ENCODE data around the gene WARS2. TPM values are rescaled to one million over a fixed set of nuclear protein-coding genes. Genes with fewer than 3 reads are reported as not detected.
A peak's percentile ranks its signal among the peaks of the same experiment; 100 is the strongest.

Gene WARS2
- total and polyA plus RNA-seq, 3 experiments from 2014 or later = 15.5 to 19.4 (median 18.1) TPM

DNA sequence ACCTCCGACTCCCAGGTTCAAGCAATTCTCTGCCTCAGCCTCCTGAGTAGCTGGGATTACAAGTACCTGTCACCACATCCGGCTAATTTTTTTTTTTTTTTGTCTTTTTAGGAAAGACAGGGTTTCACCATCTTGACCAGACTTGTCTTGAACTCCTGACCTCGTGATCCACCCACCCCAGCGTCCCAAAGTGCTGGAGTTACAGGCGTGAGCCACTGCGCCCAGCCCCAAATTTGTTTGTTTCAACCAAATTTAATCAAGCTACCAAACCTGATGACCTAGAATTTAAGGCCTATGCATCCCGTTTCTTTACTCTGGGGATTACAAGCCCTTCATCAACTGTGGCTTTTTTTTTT is 94.0 kb downstream of the WARS2 start:
- POLR2A ChIA-PET = no interaction called here
- no peak for DNase-seq
- Mint-ChIP-seq H3K36me3 (peaks cover 33 to 66% (median 44%) of the 10 kb centered on the region in 3 donors), H3K4me3 (no peak overlapping the region), H3K9me3 (peaks cover 0 to 7% (median 0%) of the 10 kb centered on the region in 5 donors), H3K27ac (no peak overlapping the region), H3K27me3 (no peaks in the 10 kb centered on the region), H3K4me1 (no peaks in the 10 kb centered on the region)
- Histone ChIP-seq H3K9me3 (ENCODE audit: low read length) (no peaks in the 10 kb centered on the region), H3K27me3 (ENCODE audit: insufficient read depth, low read length, poor library complexity, severe bottlenecking) (no peaks in the 10 kb centered on the region), H3K36me3 (ENCODE audit: insufficient read depth, low read length) (no peaks in the 10 kb centered on the region), H3K27ac (ENCODE audit: low read depth, low read length) (no peak overlapping the region), H3K4me3 (ENCODE audit: low read length) (no peak overlapping the region), H3K4me1 (ENCODE audit: insufficient read depth, low read length) (no peaks in the 10 kb centered on the region)
- CTCF ChIA-PET = no interaction called here

GRCh38 chr1:119045096-119045746 is 95.2 kb downstream of the WARS2 start:
- H3K36me3 ChIP-seq (ENCODE audit: insufficient read depth, low read length) = no peaks in the 10 kb centered on the region
- no peak for DNase-seq
- no peaks in the 10 kb centered on the region for H3K4me1 Mint-ChIP-seq
- no peaks in the 10 kb centered on the region for H3K4me1 ChIP-seq (ENCODE audit: insufficient read depth, low read length)
- no peak overlapping the region for H3K4me3 Mint-ChIP-seq
- H3K27ac Mint-ChIP-seq = no peak overlapping the region
- POLR2A ChIA-PET = no interaction called here
- CTCF ChIA-PET = no interaction called here
- no peak overlapping the region for H3K4me3 ChIP-seq (ENCODE audit: low read length)
- no peaks in the 10 kb centered on the region for H3K9me3 ChIP-seq (ENCODE audit: low read length)
- peaks cover 36 to 65% (median 49%) of the 10 kb centered on the region in 3 donors for H3K36me3 Mint-ChIP-seq
- no peaks in the 10 kb centered on the region for H3K27me3 Mint-ChIP-seq
- no peak overlapping the region for H3K27ac ChIP-seq (ENCODE audit: low read depth, low read length)
- peaks cover 0 to 5% (median 0%) of the 10 kb centered on the region in 5 donors for H3K9me3 Mint-ChIP-seq
- no peaks in the 10 kb centered on the region for H3K27me3 ChIP-seq (ENCODE audit: insufficient read depth, low read length, poor library complexity, severe bottlenecking)

DNA sequence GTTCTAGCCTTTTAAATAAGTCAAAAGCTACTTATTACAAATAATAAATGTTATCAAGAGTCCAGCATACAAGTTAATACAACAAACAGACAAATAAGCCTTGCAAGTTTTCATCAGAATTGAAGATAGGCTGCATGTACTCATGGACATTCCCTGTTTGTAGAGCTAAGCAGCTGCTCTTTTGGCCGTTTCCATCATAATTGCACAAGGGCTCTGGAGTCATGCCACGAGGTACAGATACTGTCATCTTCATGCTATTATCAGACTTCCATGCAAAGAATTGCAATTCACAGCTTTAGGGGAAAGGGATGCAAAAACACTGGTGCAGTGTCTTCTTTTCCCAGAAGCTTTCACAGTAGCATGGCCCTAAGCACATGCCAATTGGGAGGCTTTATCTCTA is 99.5 kb downstream of the WARS2 start:
- Histone ChIP-seq H3K4me3 (ENCODE audit: low read length) (no peak overlapping the region), H3K36me3 (ENCODE audit: insufficient read depth, low read length) (no peaks in the 10 kb centered on the region), H3K27me3 (ENCODE audit: insufficient read depth, low read length, poor library complexity, severe bottlenecking) (no peaks in the 10 kb centered on the region), H3K27ac (ENCODE audit: low read depth, low read length) (no peak overlapping the region), H3K4me1 (ENCODE audit: insufficient read depth, low read length) (no peaks in the 10 kb centered on the region), H3K9me3 (ENCODE audit: low read length) (no peaks in the 10 kb centered on the region)
- Mint-ChIP-seq H3K9me3 (peaks cover 0 to 3% (median 0%) of the 10 kb centered on the region in 5 donors), H3K27me3 (no peaks in the 10 kb centered on the region), H3K27ac (no peak overlapping the region), H3K4me3 (no peak overlapping the region), H3K4me1 (no peaks in the 10 kb centered on the region), H3K36me3 (peaks cover 43 to 67% (median 57%) of the 10 kb centered on the region in 3 donors)
- POLR2A ChIA-PET = no interaction called here
- CTCF ChIA-PET = no interaction called here
- DNase-seq = no peak

GRCh38 chr1:119040489-119040888 is 100.0 kb downstream of the WARS2 start:
- H3K27ac Mint-ChIP-seq = peak overlapping the region in 1 of 8 donors; percentile 67
- H3K36me3 Mint-ChIP-seq = peaks cover 42 to 67% (median 55%) of the 10 kb centered on the region in 3 donors
- H3K4me1 ChIP-seq (ENCODE audit: insufficient read depth, low read length) = no peaks in the 10 kb centered on the region
- DNase-seq = no peak
- H3K4me1 Mint-ChIP-seq = no peaks in the 10 kb centered on the region
- no peaks in the 10 kb centered on the region for H3K27me3 ChIP-seq (ENCODE audit: insufficient read depth, low read length, poor library complexity, severe bottlenecking)
- no peak overlapping the region for H3K4me3 Mint-ChIP-seq
- H3K27me3 Mint-ChIP-seq = no peaks in the 10 kb centered on the region
- no peaks in the 10 kb centered on the region for H3K36me3 ChIP-seq (ENCODE audit: insufficient read depth, low read length)
- H3K9me3 Mint-ChIP-seq = peaks cover 0 to 3% (median 0%) of the 10 kb centered on the region in 5 donors
- CTCF ChIA-PET = no interaction called here
- POLR2A ChIA-PET = no interaction called here
- no peaks in the 10 kb centered on the region for H3K9me3 ChIP-seq (ENCODE audit: low read length)
- no peak overlapping the region for H3K27ac ChIP-seq (ENCODE audit: low read depth, low read length)
- H3K4me3 ChIP-seq (ENCODE audit: low read length) = no peak overlapping the region

- DNase-seq = no peak
- Histone ChIP-seq H3K27me3 (ENCODE audit: insufficient read depth, low read length, poor library complexity, severe bottlenecking) (no peaks in the 10 kb centered on the region), H3K4me3 (ENCODE audit: low read length) (no peak overlapping the region), H3K27ac (ENCODE audit: low read depth, low read length) (no peak overlapping the region), H3K4me1 (ENCODE audit: insufficient read depth, low read length) (no peaks in the 10 kb centered on the region), H3K36me3 (ENCODE audit: insufficient read depth, low read length) (no peaks in the 10 kb centered on the region), H3K9me3 (ENCODE audit: low read length) (no peaks in the 10 kb centered on the region)
- Mint-ChIP-seq H3K9me3 (peaks cover 0 to 3% (median 0%) of the 10 kb centered on the region in 5 donors), H3K4me3 (no peak overlapping the region), H3K4me1 (no peaks in the 10 kb centered on the region), H3K27ac (peak overlapping the region in 1 of 8 donors; percentile 82), H3K36me3 (peaks cover 33 to 68% (median 52%) of the 10 kb centered on the region in 3 donors), H3K27me3 (no peaks in the 10 kb centered on the region)
- POLR2A ChIA-PET = no interaction called here
- CTCF ChIA-PET = no interaction called here
Measured at GRCh38 chr1:119038363-119038762, 102.1 kb downstream of the WARS2 start.

- no peak overlapping the region for H3K27ac Mint-ChIP-seq
Measured at GRCh38 chr1:119034359-119034758, 106.1 kb downstream of the WARS2 start.

DNA sequence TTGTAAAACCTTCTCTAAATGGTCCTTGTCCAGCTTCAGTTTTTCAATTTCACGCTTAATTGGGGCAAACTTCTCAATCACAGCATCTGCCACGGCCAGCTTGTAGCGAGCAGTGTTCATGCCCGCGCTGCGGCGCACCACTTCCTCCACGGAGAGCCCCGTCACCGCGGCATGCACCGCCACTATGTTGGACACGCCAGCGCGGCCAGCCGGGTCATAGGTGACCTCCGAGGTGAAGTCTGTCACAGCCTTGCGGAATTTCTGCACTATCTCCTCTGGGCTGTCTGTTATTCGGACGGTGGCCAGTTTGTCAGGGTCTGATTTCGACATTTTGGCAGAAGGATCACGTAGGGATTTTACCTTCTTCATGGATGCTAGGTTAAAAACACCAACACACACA is 107.5 kb downstream of the WARS2 start:
- H3K4me1 ChIP-seq (ENCODE audit: insufficient read depth, low read length) = no peaks in the 10 kb centered on the region
- no peak overlapping the region for H3K27ac Mint-ChIP-seq
- H3K4me3 Mint-ChIP-seq = no peak overlapping the region
- no peaks in the 10 kb centered on the region for H3K4me1 Mint-ChIP-seq
- ChIA-PET CTCF (no interaction called here), POLR2A (no interaction called here)
- H3K9me3 ChIP-seq (ENCODE audit: low read length) = no peaks in the 10 kb centered on the region
- peaks cover 45 to 79% (median 61%) of the 10 kb centered on the region in 3 donors for H3K36me3 Mint-ChIP-seq
- H3K27me3 Mint-ChIP-seq = no peaks in the 10 kb centered on the region
- H3K27ac ChIP-seq (ENCODE audit: low read depth, low read length) = no peak overlapping the region
- H3K9me3 Mint-ChIP-seq = peaks cover 0 to 4% (median 0%) of the 10 kb centered on the region in 5 donors
- no peaks in the 10 kb centered on the region for H3K27me3 ChIP-seq (ENCODE audit: insufficient read depth, low read length, poor library complexity, severe bottlenecking)
- no peak overlapping the region for H3K4me3 ChIP-seq (ENCODE audit: low read length)
- DNase-seq = no peak
- H3K36me3 ChIP-seq (ENCODE audit: insufficient read depth, low read length) = no peaks in the 10 kb centered on the region

More at GRCh38 chr1:119034359-119034758, 106.1 kb downstream of the WARS2 start:
- DNase-seq = no peak
- Histone ChIP-seq H3K27ac (ENCODE audit: low read depth, low read length) (no peak overlapping the region), H3K27me3 (ENCODE audit: insufficient read depth, low read length, poor library complexity, severe bottlenecking) (no peaks in the 10 kb centered on the region), H3K4me1 (ENCODE audit: insufficient read depth, low read length) (no peaks in the 10 kb centered on the region), H3K36me3 (ENCODE audit: insufficient read depth, low read length) (no peaks in the 10 kb centered on the region), H3K9me3 (ENCODE audit: low read length) (no peaks in the 10 kb centered on the region), H3K4me3 (ENCODE audit: low read length) (no peak overlapping the region)
- ChIA-PET CTCF (no interaction called here), POLR2A (no interaction called here)
- Mint-ChIP-seq H3K27me3 (no peaks in the 10 kb centered on the region), H3K36me3 (peaks cover 49 to 83% (median 65%) of the 10 kb centered on the region in 3 donors), H3K4me3 (no peak overlapping the region), H3K9me3 (peaks cover 0 to 4% (median 0%) of the 10 kb centered on the region in 5 donors), H3K4me1 (no peaks in the 10 kb centered on the region)

DNA sequence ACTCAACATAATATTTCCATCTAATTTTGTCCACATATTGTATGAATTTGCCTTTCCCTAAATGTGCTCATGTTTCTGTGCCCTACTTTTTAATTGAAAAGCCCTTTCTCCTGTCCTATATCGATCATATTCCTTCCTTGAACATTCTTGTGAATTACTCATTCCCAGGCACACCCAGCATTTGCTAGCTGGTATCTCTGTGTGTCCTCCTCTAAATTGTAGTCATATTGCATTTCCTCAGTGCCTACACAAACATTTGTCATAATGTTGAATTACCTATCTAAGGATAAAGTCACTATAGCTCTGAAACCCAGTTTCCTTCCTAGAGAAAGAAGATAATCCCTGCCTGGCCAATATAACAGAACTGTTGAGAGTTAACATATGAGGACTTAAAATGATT is 112.7 kb downstream of the WARS2 start:
- H3K9me3 Mint-ChIP-seq = peaks cover 5 to 18% (median 8%) of the 10 kb centered on the region in 5 donors
- no peak overlapping the region for H3K27ac Mint-ChIP-seq
- Histone ChIP-seq H3K27me3 (ENCODE audit: insufficient read depth, low read length, poor library complexity, severe bottlenecking) (no peaks in the 10 kb centered on the region), H3K4me3 (ENCODE audit: low read length) (no peak overlapping the region), H3K4me1 (ENCODE audit: insufficient read depth, low read length) (no peaks in the 10 kb centered on the region), H3K9me3 (ENCODE audit: low read length) (no peaks in the 10 kb centered on the region), H3K36me3 (ENCODE audit: insufficient read depth, low read length) (no peaks in the 10 kb centered on the region), H3K27ac (ENCODE audit: low read depth, low read length) (no peak overlapping the region)
- peaks cover 29 to 45% (median 37%) of the 10 kb centered on the region in 3 donors for H3K36me3 Mint-ChIP-seq
- no peak overlapping the region for H3K4me3 Mint-ChIP-seq
- DNase-seq = no peak
- ChIA-PET POLR2A (no interaction called here), CTCF (no interaction called here)
- no peaks in the 10 kb centered on the region for H3K27me3 Mint-ChIP-seq
- H3K4me1 Mint-ChIP-seq = no peaks in the 10 kb centered on the region
